Esophagus muscularis mucosa (tissue), 4 donors: Measurements from ENCODE around the gene MAML3. TPM values are rescaled to one million over a fixed set of nuclear protein-coding genes. Genes with fewer than 3 reads are reported as not detected.

ENCODE experiments used
- DNase-seq: peaks from one replicate; pipeline ENCODE4 v3.0.0-alpha.2; 2017; ENCODE audit errors: extremely low spot score
- H3K27ac ChIP-seq, 4 donors: fragments of 200-600 bp; sonication (generic); replicated peaks in 1 of 4; 1 replicate in 3 of 4; 2 replicates in 1 of 4; pipeline ENCODE4 v1.5.1; 2016 to 2019; ENCODE audit warnings: mild to moderate bottlenecking in 1 of 4
- H3K27me3 ChIP-seq, 4 donors: fragments of 200-600 bp; sonication (generic); one replicate each; pipeline versions ENCODE4 v1.5.1 to v1.6.0; 2016 to 2019
- H3K36me3 ChIP-seq, 4 donors: fragments of 200-600 bp; sonication (generic); one replicate each; pipeline ENCODE4 v1.5.1; 2016 to 2019
- H3K4me1 ChIP-seq, 4 donors: fragments of 200-600 bp; sonication (generic); one replicate each; pipeline ENCODE4 v1.5.1; 2016 to 2019
- H3K4me3 ChIP-seq, 4 donors: fragments of 200-600 bp; sonication (generic); 1 replicate in 2 of 4; 2 replicates in 2 of 4; pipeline ENCODE4 v1.5.1; 2016 to 2019; ENCODE audit warnings: mild to moderate bottlenecking in 4 of 4, moderate library complexity in 1 of 4
- H3K9me3 ChIP-seq, 4 donors: fragments of 200-600 bp; sonication (generic); 1 replicate in 3 of 4; 2 replicates in 1 of 4; pipeline ENCODE4 v1.5.1; 2016 to 2019
- CTCF ChIP-seq, 3 experiments: fragments of 200-600 bp in 2 of 3; fragments of 450-650 bp in 1 of 3; sonication (generic) in 2 of 3; IDR thresholded peaks; one replicate each; pipeline ENCODE4 v1.5.1; 2017 to 2019; ENCODE audit warnings: antibody characterized with exemption in 3 of 3, mild to moderate bottlenecking in 2 of 3, moderate library complexity in 1 of 3
- EP300 ChIP-seq: sonication (generic); formaldehyde crosslinking; IDR thresholded peaks from one replicate; pipeline ENCODE4 v1.6.1; 2017; ENCODE audit warnings: antibody characterized with exemption
- POLR2A ChIP-seq: fragments of 450-650 bp; IDR thresholded peaks from one replicate; pipeline ENCODE4 v1.6.1; 2017; ENCODE audit warnings: antibody characterized with exemption, moderate library complexity, mild to moderate bottlenecking, low read depth
- POLR2AphosphoS5 ChIP-seq, 2 donors: sonication (generic); formaldehyde crosslinking; IDR thresholded peaks; one replicate each; pipeline ENCODE4 v1.6.1; 2017; ENCODE audit warnings: antibody characterized with exemption in 2 of 2
- WGBS: methylation state at CpG from one replicate; pipeline ENCODE4 v1.1.5; 2018; 5-methylcytosine and 5-hydroxymethylcytosine counted together
- intact Hi-C: fragments of 100-400 bp; cut with DNase I; formaldehyde crosslinking; loops from one replicate; pipeline ENCODE4 v1.15.1; 2023
- total RNA-seq, 4 donors: library from RNA; depleted of rRNA; stranded (reverse); fragments of >200 nt; gene quantifications; one replicate each; pipeline versions ENCODE4 v1.1.0 to v1.2.1, GENCODE V29; 2016

The MAML3 gene
- total RNA-seq, 4 donors from 2014 or later = 5.0 to 8.7 (median 7.1) TPM

- no peak for DNase-seq
- TF ChIP-seq POLR2A (no peak), EP300 (no peak)
- Histone ChIP-seq H3K36me3 (no peaks in the 10 kb centered on the region), H3K4me3 (peak overlapping the region in 2 of 4 donors; percentile 3 to 13), H3K27ac (peak overlapping the region in 3 of 4 donors; percentile 23 to 46 (median 45)), H3K27me3 (no peaks in the 10 kb centered on the region), H3K4me1 (peaks cover 10 to 79% (median 63%) of the 10 kb centered on the region in 4 donors), H3K9me3 (no peaks in the 10 kb centered on the region)
- intact Hi-C loops = loop anchor here (5.0 kb wide), 1 partner anchor 70 kb away; the partner anchor contains the start of gene MAML3
- 86% methylated on average over 7 of the region's 7 CpGs for WGBS
These were observed 71.6 kb downstream of the MAML3 start for GRCh38 chr4:140082391-140082755.

- TF ChIP-seq POLR2A (no peak), CTCF (IDR thresholded peaks at IDR 0.05) (no peak), POLR2AphosphoS5 (IDR thresholded peaks at IDR 0.05) (no peak), EP300 (no peak)
- WGBS = 63% methylated on average over 8 of the region's 8 CpGs
These were observed 72.2 kb downstream of the MAML3 start for GRCh38 chr4:140081641-140082390.

GRCh38 chr4:140080883-140081282, 73.1 kb downstream of the MAML3 start:
- Histone ChIP-seq H3K27ac (peak overlapping the region in 1 of 4 donors; percentile 39), H3K4me1 (peaks cover 10 to 75% (median 61%) of the 10 kb centered on the region in 4 donors), H3K27me3 (no peaks in the 10 kb centered on the region), H3K9me3 (no peaks in the 10 kb centered on the region), H3K4me3 (no peak overlapping the region), H3K36me3 (no peaks in the 10 kb centered on the region)
- WGBS = 60% methylated on average over 2 of the region's 2 CpGs
- TF ChIP-seq POLR2AphosphoS5 (IDR thresholded peaks at IDR 0.05) (no peak), POLR2A (no peak), CTCF (IDR thresholded peaks at IDR 0.05) (no peak), EP300 (no peak)
- intact Hi-C loops = loop anchor here (5.0 kb wide), 1 partner anchor 71 kb away; the partner anchor contains the start of gene MAML3
- no peak for DNase-seq

More at GRCh38 chr4:140081641-140082390, 72.2 kb downstream of the MAML3 start:
- Histone ChIP-seq H3K9me3 (no peaks in the 10 kb centered on the region), H3K4me1 (peaks cover 10 to 79% (median 63%) of the 10 kb centered on the region in 4 donors), H3K27me3 (no peaks in the 10 kb centered on the region), H3K36me3 (no peaks in the 10 kb centered on the region), H3K4me3 (peak overlapping the region in 2 of 4 donors; percentile 3 to 13), H3K27ac (peak overlapping the region; percentile 23 to 46 (median 42))
- intact Hi-C loops = loop anchor here (5.0 kb wide), 1 partner anchor 70 kb away; the partner anchor contains the start of gene MAML3
- no peak for DNase-seq

- no peak overlapping the region for H3K27ac ChIP-seq
- intact Hi-C loops = no loop called here
- H3K4me3 ChIP-seq = no peak overlapping the region
- peaks cover 10 to 51% (median 42%) of the 10 kb centered on the region in 4 donors for H3K4me1 ChIP-seq
- no peaks in the 10 kb centered on the region for H3K27me3 ChIP-seq
- H3K9me3 ChIP-seq = no peaks in the 10 kb centered on the region
- no peak for DNase-seq
- H3K36me3 ChIP-seq = no peaks in the 10 kb centered on the region
- 66% methylated on average over 2 of the region's 2 CpGs for WGBS
- TF ChIP-seq POLR2AphosphoS5 (IDR thresholded peaks at IDR 0.05) (no peak), EP300 (no peak), POLR2A (no peak), CTCF (IDR thresholded peaks at IDR 0.05) (no peak)
These were observed 75.6 kb downstream of the MAML3 start for GRCh38 chr4:140078366-140078765.

GRCh38 chr4:140076307-140076706, 77.7 kb downstream of the MAML3 start:
- TF ChIP-seq CTCF (IDR thresholded peaks at IDR 0.05) (no peak), EP300 (no peak), POLR2AphosphoS5 (IDR thresholded peaks at IDR 0.05) (no peak), POLR2A (no peak)
- peaks cover 10 to 32% (median 23%) of the 10 kb centered on the region in 4 donors for H3K4me1 ChIP-seq
- H3K27me3 ChIP-seq = no peaks in the 10 kb centered on the region
- DNase-seq = no peak
- H3K36me3 ChIP-seq = no peaks in the 10 kb centered on the region
- H3K4me3 ChIP-seq = no peak overlapping the region
- H3K27ac ChIP-seq = no peak overlapping the region
- no peaks in the 10 kb centered on the region for H3K9me3 ChIP-seq
- intact Hi-C loops = no loop called here
- WGBS = 76% methylated on average over 2 of the region's 2 CpGs
